Mucosa of descending colon (tissue), 3 donors: ENCODE measurements around the gene ZER1. TPM values are rescaled to one million over a fixed set of nuclear protein-coding genes. Genes with fewer than 3 reads are reported as not detected.

ENCODE experiments used
- ATAC-seq: fragments of 200-7000 bp; cut with Tn5 transposase; one replicate; pipeline ENCODE4 v1.9.1; 2020; ENCODE audit warnings: mild to moderate bottlenecking, moderate library complexity
- DNase-seq, 3 donors: peaks; one replicate each; pipeline ENCODE4 v3.0.0-alpha.2; 2020
- H3K36me3 ChIP-seq: fragments of 200-600 bp; one replicate; pipeline ENCODE4 v1.8.0; 2021; ENCODE audit warnings: low read depth, mild to moderate bottlenecking
- H3K4me1 ChIP-seq: fragments of 200-600 bp; one replicate; pipeline ENCODE4 v1.8.0; 2021; ENCODE audit warnings: low read depth, mild to moderate bottlenecking
- H3K4me3 ChIP-seq: fragments of 200-600 bp; one replicate; pipeline ENCODE4 v1.8.0; 2021; ENCODE audit warnings: mild to moderate bottlenecking
- H3K9me3 ChIP-seq: fragments of 200-600 bp; one replicate; pipeline ENCODE4 v1.8.0; 2021; ENCODE audit warnings: mild to moderate bottlenecking
- CTCF ChIP-seq: fragments of 200-600 bp; IDR thresholded peaks from one replicate; pipeline ENCODE4 v1.8.0; 2022; ENCODE audit warnings: antibody characterized with exemption, mild to moderate bottlenecking
- intact Hi-C, 2 donors: fragments of 100-400 bp; cut with DNase I in 1 of 2; cut with micrococcal nuclease in 1 of 2; formaldehyde crosslinking; loops; one replicate each; pipeline versions ENCODE4 v1.11.0 to v1.11.1; 2022; cut with DNase I, micrococcal nuclease
- total RNA-seq, 3 donors: library from RNA; stranded (reverse); fragmentation: NEBNext Ultra II Directional in 2 of 3; extraction: Animal tissue kit (Norgen Biotek cat#: 25700) in 2 of 3; gene quantifications; one replicate each; pipeline versions ENCODE4 v1.2.1 to v1.2.4, GENCODE V29; 2021 to 2023
- donor health status: DM: no; HTN: no; CAD: no; lungs with moderate emphysema.
- donor health status: DM: no; HTN: no; CAD: no.
- donor health status: DM: no; HTN: yes; CAD: no.

Gene ZER1
- total RNA-seq, 3 donors from 2014 or later: 54.7 to 71.3 (median 68.8) TPM

DNA sequence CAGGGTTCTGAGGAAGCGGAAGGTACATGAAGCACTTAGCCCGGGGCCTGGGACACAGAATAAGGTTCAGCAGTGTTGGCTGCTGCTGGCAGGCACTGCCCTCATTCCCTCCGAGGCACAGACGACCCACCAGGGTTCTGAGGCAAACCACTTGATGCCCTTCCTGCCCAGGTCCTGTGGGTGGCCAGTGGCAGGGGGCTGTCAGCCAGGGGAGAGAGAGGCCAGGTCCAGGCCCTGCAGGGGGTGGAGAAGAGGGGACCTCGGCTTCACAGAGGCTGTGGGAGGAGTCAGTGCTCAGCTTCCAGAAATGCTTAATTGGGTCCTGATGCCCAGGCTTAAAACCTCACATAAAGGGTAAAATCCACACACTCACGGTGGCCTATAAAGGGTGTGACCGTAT, 43.4 kb downstream of the ZER1 start:
- no peak overlapping the region for H3K4me3 ChIP-seq
- no peaks in the 10 kb centered on the region for H3K9me3 ChIP-seq
- peaks cover 4% of the 10 kb centered on the region for H3K36me3 ChIP-seq
- peaks cover 7% of the 10 kb centered on the region for H3K4me1 ChIP-seq
- ATAC-seq: no peak
- intact Hi-C loops: no loop called here
- TF ChIP-seq CTCF: no peak
- no peak for DNase-seq

- peaks cover 4% of the 10 kb centered on the region for H3K36me3 ChIP-seq
- no peak overlapping the region for H3K4me3 ChIP-seq
- H3K4me1 ChIP-seq: peaks cover 7% of the 10 kb centered on the region
- intact Hi-C loops: no loop called here
- no peak for ATAC-seq
- H3K9me3 ChIP-seq: no peaks in the 10 kb centered on the region
- no peak for DNase-seq
- TF ChIP-seq CTCF: no peak
Measured at GRCh38 chr9:128727640-128728248, 44.0 kb downstream of the ZER1 start.

DNA sequence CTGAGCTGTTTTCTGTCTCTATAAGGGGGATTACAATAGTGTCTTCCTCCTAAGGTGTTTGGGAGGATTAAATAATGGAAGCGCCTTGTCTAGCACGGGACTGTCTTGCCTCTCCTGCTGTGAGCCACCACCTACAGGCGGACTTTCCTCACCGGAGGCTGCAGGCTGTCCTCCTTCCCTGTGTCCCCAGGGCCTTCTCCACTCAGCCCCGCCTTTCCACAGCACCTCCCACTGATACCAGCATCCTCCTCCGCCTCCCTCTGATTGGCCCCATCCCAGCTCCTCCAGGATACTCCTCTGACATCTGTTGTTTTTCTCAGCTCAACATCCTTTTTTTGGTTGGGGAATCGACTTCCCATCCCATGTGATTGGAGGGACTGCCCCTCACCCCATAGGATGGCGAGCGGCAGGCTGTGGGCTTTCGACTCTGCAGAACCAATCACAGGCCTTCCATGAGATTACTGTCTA, 46.9 kb downstream of the ZER1 start:
- H3K4me1 ChIP-seq: peaks cover 8% of the 10 kb centered on the region
- intact Hi-C loops: no loop called here
- TF ChIP-seq CTCF: no peak
- peaks cover 4% of the 10 kb centered on the region for H3K36me3 ChIP-seq
- ATAC-seq: peak; percentile 75
- no peaks in the 10 kb centered on the region for H3K9me3 ChIP-seq
- DNase-seq: peak; percentile 81 to 86 (median 84)
- no peak overlapping the region for H3K4me3 ChIP-seq

DNA sequence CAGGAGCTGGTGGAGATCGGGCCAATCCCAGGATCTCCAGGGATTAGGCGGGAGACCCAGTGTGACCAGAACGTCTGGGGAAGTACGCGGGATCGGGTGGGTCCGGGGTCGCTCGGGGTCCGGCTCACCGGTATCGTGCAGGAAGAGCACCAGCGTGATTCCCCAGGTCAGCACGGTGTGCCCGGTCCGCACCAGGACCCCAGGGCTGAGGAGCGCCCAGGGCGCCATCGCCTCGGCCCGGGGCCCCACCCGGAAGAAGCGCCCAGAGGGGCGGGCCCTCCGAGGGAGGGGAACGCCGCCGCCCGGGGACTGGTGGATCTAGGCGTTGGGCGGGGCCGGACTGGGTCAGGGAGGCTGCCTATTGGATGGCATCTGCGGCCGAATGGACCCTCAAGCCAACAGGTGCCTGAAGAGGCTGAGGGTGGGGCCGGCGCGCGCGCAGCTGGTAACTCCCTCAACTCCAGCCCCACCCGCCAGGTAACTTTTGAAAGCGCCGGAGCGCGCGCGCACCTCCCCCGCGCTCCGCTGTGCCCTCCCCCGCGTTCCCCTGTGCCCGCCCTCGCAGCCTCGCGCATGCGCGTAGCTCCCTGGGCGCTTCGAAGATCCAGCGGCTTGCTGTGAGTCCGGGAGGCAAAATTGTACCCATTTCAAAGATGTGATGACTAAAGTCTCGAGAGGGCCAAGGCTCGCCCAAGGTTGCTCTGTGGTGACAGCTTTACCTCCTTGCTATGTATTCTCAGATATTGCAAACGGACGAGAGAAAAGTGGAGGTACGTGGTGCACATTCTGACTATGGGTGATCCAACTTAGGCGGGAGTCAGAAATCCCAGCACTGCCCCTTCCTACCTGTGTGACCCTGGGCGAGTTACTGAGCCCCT, 47.6 kb downstream of the ZER1 start, which contains the start of gene ZDHHC12:
Gene ZDHHC12, minus strand, starts transcription at position 262 of the 878 bp plus-strand sequence. Its CDS starts 34 bp downstream, at position 228.
- peak; percentile 92 for ATAC-seq
- Histone ChIP-seq H3K4me1 (peaks cover 14% of the 10 kb centered on the region), H3K36me3 (peaks cover 4% of the 10 kb centered on the region), H3K9me3 (no peaks in the 10 kb centered on the region), H3K4me3 (peak within 1 kb of the TSS; percentile 50)
- TF ChIP-seq CTCF: no peak
- DNase-seq: peak; percentile 98 to 100 (median 99)
- intact Hi-C loops: no loop called here

DNA sequence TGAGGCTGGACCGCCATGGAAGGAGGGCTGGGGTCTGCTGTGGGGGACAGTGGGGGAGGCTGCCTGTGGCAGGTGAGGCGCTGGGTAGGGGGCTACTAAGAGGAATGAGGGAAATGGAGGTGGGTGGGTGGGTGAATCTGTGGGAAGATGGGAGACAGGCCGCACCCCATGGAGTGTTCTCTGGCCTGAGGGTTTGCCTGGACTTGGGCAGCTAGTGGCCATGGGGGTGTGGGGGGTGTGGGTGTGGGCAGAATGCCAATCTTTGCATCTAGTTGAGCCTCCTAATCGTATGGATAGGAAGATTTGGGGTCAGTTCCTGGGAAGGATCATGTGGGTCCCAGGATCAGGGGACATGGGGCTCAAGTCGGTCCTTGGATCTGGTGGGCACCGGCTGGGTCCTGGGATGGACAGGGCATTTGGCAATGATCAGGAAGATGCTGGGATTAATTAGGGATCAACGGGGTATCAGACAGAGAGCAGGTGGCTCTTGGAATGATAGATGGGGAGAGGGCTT, 48.3 kb downstream of the ZER1 start:
- no peak for TF ChIP-seq CTCF

More for the DNA sequence above, 48.3 kb downstream of the ZER1 start:
- Histone ChIP-seq H3K36me3 (peaks cover 4% of the 10 kb centered on the region), H3K4me1 (peaks cover 14% of the 10 kb centered on the region), H3K9me3 (no peaks in the 10 kb centered on the region), H3K4me3 (peak overlapping the region; percentile 50)
- intact Hi-C loops: no loop called here
- DNase-seq (peak in 1 of 3 donors; percentile 40), ATAC-seq (no peak)
